Left hindlimb (tissue), 1 donor: ENCODE results near the gene GAP43.

ENCODE experiments used
- DNase-seq: peaks from one replicate; pipeline ENCODE4 v3.0.0-alpha.2; 2018

GAP43 gene

GRCh38 chr3:115628075-115628412 lies 4.7 kb downstream of the GAP43 start:
- no peak for DNase-seq

GRCh38 chr3:115630850-115631249 lies 7.5 kb downstream of the GAP43 start:
- DNase-seq: no peak

GRCh38 chr3:115632026-115632425 lies 8.7 kb downstream of the GAP43 start:
- DNase-seq: no peak

- no peak for DNase-seq
Observed at GRCh38 chr3:115633467-115633866, 10.2 kb downstream of the GAP43 start.

GRCh38 chr3:115634052-115634451 lies 10.7 kb downstream of the GAP43 start:
- no peak for DNase-seq

GRCh38 chr3:115635406-115635805 lies 12.1 kb downstream of the GAP43 start:
- no peak for DNase-seq

GRCh38 chr3:115638241-115638640 lies 14.9 kb downstream of the GAP43 start:
- DNase-seq: no peak

- DNase-seq: no peak
Observed at GRCh38 chr3:115638991-115639390, 15.7 kb downstream of the GAP43 start.

GRCh38 chr3:115644391-115644790 lies 21.1 kb downstream of the GAP43 start:
- DNase-seq: no peak

- DNase-seq: no peak
Observed at GRCh38 chr3:115646027-115646690, 22.8 kb downstream of the GAP43 start.

GRCh38 chr3:115648559-115648958 lies 25.2 kb downstream of the GAP43 start:
- DNase-seq: no peak

GRCh38 chr3:115651087-115651486 lies 27.8 kb downstream of the GAP43 start:
- no peak for DNase-seq

GRCh38 chr3:115651599-115651998 lies 28.3 kb downstream of the GAP43 start:
- no peak for DNase-seq

GRCh38 chr3:115652738-115653137 lies 29.4 kb downstream of the GAP43 start:
- DNase-seq: no peak

GRCh38 chr3:115655761-115656282 lies 32.5 kb downstream of the GAP43 start:
- no peak for DNase-seq

- no peak for DNase-seq
Observed at GRCh38 chr3:115657168-115657567, 33.9 kb downstream of the GAP43 start.

- no peak for DNase-seq
Observed at GRCh38 chr3:115658032-115658336, 34.7 kb downstream of the GAP43 start.

- peak; percentile 90 for DNase-seq
Observed at GRCh38 chr3:115658337-115659181, 35.2 kb downstream of the GAP43 start.

- no peak for DNase-seq
Observed at GRCh38 chr3:115659253-115660220, 36.2 kb downstream of the GAP43 start.

- DNase-seq: peak; percentile 46
Observed at GRCh38 chr3:115660646-115661337, 37.5 kb downstream of the GAP43 start.

GRCh38 chr3:115662356-115662755 lies 39.0 kb downstream of the GAP43 start:
- DNase-seq: no peak

GRCh38 chr3:115663414-115663813 lies 40.1 kb downstream of the GAP43 start:
- DNase-seq: no peak

- no peak for DNase-seq
Observed at GRCh38 chr3:115666081-115666480, 42.8 kb downstream of the GAP43 start.
